HG02938 (cell line): ENCODE data around the gene NAA10.
"Not testable (repeated sequence)": the region's sequence is repeated elsewhere in the genome, so short reads cannot be mapped to it uniquely, and the experiment has no call there.

Experiments
- ATAC-seq: cut with Tn5 transposase; IDR thresholded peaks from one replicate; pipeline ENCODE4 v1.9.1; 2021; ENCODE audit warnings: mild to moderate bottlenecking, moderate library complexity; ENCODE audit not compliant: unreplicated experiment

The NAA10 gene

DNA sequence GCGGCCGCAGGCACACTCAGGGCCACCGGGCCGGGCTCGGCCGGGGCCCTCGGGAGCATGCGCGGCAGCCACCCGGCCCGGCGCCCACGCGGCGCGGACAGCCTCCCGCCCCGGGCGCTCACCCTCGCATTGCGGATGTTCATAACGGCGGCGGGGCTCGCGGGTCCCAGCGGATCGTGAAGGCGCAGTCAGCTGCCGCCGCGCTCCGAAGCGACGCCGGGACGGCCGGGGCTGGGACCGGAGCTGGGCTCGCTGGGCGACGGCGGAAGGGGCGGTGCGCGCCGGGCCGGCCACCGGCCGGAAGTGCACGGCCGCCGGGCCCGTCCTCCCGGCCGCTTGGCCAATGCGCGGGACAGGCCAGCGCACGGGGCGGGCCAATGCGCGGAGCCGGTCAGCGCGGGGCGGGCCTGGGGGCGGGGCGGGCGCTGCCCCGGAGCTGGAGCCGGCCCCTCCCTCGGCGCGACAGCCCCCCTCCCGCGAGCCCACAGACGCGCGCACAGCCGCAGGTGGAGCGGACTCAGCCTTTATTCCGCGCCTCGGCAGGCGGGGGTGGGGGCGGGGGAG is at the start of gene NAA10:
NAA10 (minus strand) TSS at position 276 of the 564 bp plus-strand sequence; CDS start at position 143, 133 bp downstream.
- peak; percentile 58 for ATAC-seq

DNA sequence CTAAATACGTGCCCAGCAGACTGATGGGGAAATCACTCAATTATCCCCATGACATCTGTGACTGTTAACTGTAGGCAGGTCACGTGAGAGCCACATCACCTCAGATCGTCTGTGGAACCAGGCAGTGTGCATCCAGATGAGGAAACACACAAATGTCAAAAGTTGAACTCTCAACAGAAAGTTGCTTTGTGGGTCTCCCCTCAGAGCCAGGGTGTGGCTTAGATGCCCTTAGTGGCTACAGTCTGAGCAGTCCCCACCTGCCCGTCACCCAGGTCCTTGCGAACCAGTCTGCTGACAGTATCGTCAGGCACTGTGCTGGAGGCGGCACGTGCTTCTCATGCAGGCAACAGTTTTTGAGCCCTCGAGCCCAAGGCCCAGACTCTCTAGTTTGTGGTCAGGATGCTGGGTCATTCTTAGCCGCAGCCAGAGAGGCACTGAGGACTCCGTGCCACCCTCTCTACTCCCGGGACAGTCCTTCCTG is 48.5 kb upstream of the NAA10 start:
- no peak for ATAC-seq

DNA sequence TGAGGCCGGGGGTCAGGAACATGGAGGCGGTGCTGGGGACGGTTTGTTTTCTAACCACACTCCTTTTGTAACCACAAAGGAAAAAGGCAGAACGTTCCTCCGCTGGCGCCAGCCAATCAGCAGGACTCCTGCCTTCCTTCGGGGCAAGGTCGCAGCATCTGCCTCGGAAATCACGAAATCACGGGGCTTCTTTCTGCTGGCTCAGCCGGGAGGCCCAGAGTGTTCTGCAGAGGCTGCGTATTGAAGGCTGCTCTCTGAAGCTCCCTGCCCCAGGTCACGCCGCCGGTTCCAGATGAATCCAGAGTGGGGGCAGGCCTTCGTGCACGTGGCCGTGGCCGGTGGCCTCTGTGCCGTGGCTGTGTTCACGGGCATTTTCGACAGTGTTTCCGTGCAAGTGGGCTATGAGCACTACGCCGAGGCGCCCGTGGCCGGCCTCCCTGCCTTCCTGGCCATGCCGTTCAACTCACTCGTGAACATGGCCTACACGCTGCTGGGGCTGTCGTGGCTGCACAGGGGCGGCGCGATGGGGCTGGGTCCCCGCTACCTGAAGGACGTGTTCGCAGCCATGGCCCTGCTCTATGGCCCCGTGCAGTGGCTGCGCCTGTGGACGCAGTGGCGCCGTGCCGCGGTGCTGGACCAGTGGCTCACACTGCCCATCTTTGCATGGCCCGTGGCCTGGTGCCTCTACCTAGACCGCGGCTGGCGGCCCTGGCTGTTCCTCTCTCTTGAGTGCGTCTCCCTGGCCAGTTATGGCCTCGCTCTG is 47.1 kb upstream of the NAA10 start:
- no peak for ATAC-seq

DNA sequence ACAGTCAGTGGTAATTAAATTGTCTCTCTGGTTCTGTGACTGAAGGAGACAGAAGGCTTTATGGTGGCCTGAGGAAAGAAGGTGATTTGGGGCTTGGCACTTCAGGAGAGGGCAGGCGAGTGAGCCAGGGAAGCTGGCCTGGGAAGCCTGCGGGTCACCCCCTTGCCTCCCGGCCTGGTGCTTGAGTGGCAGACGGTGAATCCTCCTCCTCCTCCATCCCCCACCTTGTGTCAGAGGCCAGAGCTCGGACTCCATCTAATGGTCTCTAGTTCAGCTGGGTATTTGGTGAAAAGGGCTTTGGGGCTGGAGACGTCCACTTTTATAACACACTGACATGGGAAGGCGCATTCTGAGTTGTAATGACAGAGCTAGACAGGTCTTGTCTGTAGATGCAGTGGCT is 46.4 kb upstream of the NAA10 start:
- ATAC-seq, result no peak

DNA sequence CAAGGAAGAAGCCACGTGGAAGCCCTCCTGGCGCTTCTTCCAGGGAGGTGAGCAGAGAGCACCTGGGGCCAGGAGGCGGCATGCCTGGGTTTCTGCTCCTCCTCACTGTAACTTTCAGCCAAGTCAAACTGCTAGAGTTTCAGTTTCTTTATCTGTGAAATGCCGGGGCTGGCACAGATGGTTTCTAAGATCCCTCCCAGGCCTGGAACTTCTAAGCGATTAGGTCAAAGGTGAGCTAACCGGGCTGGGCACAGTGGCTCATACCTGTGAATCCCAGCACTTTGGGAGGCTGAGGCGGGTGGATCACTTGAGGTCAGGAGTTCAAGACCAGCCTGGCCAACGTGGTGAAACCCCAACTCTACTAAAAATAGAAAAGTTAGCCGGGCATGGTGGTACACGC is 45.6 kb upstream of the NAA10 start:
- not testable (repeated sequence) for ATAC-seq

DNA sequence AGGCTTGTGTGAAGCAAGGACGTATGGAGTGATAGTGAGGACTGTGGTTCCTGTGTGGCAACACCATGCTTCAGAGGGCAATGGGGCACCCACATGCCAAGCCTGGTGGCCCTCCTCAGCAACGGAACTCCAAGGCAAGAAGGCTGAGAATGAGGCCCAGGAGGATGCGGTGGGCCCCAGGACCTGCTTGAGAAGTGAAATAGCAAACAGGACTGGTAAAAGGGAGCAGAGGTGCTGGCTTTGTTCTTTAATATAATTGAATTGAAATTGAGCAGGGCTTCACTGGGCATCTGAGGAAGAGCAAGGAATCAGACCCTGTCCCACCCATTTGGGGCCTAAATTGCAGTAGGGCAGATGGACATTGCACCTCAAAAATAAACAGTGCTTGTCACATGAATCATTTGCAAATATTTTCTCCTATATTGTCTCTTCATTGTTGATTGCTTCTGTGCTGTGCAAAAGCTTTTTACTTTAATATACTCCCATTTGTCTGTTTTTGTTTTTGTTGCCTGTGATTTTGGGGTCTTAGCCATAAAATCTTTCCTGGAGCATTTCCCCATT is 40.0 kb upstream of the NAA10 start:
- no peak for ATAC-seq

DNA sequence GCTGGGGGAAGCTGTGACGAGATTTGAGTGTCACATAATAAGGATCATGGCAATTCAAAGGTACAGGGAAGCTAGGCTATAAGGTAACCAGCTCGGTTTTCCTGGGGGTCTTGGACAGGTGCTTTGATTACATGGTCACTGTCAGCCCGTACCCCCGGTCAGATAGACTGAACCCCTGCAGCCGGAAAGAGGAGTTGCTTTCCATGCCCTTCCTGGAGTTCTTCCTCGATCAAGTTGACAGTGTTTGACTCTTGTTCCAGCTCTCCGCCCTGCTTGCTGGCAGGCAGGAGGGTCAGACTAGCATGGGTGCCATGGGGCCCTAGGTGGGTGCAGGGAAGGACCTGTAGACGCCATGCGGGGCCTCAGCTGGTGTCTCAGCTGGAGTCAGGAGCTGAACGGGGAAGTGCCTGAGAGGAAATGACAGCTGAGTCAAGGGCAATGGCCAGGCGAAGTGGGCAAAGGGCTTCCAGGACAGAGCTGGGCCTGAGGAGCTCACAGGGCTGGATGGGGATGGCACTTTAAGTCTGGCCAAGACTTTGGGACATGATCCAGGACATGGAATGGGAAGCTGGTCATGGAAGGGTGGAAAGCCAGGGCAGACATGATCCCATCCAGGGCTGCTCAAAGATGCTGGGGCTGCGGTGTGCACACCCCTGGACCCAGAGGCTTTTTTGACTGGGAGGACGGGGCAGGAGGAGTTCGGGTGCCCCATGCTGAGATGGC is 39.3 kb upstream of the NAA10 start:
- ATAC-seq, result no peak

DNA sequence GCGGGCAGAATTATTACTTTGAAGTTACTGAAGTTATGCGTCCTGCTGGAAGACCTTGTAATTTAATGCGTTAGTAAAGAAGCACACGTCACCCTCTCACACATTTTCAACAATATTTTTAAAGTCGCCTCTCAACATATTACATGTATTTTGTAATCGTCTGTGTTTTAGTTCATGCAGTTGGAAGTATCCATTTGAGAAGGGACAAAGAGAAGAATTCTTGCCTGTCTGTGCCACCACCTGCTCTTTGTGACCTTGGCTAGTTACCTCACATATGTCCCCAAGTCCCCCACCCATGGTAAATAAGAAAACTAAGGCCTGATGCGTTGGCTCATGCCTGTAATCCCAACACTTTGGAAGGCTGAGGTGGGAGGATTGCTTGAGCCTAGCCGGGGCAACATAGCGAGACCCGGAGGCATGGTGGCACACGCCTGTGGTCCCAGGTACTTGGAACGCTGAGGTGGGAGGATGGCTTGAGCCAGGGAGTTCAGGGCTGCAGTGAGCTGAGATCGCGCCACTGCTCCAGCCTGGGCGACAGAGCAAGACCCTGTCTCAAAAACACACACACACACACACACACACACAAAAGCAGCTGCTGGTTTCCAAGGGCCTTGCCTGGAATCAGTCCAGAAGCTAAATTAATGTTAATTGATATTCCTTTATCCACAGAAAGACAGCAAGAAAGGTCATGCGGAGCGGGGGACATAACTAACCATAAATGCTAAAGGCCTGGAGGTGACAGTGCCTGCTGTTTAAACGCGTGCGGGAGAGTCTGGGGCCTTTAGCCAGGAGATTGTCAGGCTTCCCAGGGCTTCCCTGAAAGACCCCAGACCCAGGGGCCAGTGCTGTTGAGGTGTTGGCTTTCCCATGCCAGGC is 38.5 kb upstream of the NAA10 start:
- no peak for ATAC-seq

DNA sequence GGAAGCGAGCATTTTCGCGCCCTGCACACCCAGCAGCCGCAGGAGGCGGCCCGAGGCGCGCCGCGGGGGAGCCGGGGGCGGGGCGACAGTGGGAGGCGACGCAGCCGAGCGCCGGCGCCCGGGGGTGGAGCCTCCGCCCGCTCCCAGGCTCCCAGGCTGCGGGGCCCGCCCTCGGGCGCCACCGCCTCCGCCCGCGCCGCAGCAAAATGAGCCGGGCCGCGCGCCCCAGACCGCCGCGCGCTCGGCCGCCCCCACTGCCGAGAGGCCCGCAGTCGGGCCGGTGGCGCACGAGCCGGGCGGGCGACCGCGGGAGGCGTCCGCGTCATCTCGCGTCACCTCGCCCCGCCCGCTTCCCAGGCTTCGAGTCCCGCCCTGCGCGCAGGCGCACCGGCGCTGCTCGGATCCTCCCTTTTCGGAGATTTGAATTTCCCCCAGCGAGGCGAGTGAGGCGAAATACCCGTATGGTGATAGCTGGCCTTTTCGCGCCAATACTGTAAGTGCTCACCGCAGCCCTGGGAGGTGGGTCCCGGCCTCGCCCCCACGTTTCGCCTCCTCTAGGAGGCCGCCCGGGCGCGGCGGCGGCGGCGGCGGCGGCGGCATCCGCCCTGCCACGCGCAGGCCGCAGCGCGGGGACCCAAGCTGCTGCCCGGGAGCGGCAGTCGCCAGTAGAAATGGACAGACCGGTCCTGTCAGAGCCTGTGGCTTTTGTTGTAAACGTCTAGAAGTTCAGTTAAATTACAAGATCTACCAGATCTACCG is 37.7 kb upstream of the NAA10 start, which contains the start of gene TMEM187:
TMEM187 (plus strand) TSS at position 387 of the 759 bp plus-strand sequence. CDS start 9,309 bp downstream, outside the sequence.
- peak; percentile 36 for ATAC-seq

DNA sequence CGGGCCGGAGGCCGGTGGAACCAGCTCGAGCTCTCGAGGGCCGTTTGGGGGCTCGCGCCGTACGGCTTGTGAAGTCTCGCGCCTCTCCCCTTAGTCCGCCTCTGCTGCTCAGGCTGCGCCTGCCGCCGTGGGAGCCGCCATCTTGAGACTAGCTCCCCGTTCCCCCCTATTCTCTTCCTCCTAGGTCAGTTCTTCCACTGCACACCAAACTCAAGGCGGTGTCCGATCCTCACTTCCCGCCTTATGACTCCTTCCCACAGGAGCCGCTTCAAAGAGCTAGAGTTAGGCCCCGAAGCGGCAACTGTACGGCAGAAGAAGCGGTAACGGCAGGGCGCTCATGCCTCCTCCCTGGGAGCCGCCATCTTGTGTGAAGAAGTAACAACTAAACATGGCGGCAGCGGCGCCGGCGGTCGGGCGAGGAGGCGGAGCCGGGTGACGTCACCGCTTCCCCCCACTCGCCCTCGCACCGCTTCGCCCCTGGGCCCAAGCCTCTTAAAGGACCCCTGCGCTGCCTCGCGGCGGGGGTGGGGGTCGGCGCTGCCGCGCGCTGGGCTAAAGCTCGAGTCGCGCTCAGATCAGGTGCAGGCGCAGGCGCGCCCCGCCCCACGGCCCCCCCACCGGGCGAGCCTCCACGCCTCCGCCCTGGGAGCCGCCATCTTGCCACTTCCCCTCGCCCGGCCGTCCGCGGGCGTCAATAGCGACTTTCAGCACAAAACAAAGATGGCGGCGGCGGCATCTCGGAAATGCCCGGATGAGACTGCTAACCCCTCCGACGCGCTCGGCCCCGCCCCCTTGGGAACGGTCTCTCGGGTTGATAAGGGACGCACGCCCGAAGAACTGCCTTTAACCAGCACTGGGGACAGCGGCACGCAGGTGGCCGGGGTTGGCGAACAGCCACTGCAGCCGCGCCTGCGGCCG is 36.9 kb upstream of the NAA10 start, which contains the start of gene HCFC1:
HCFC1 (minus strand) TSS at position 369 of the 918 bp plus-strand sequence. CDS start 978 bp downstream, outside the sequence.
- peak; percentile 43 for ATAC-seq

DNA sequence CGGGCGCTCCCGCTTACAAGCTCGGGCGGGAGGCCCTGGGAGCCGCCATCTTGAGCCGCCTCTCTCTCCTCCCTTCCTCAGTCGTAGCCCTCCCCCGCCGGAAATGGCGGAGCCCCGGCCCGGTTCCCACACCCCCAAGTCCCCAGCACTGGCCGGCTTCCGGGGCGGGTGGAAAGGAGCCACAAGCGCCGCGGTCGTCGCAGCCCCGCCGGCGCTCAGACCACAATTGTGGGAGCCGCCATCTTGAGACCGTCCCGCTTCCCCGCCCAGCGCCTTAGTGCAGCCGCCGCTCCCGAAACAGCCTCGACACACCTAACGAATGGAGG is 36.2 kb upstream of the NAA10 start:
- peak; percentile 26 for ATAC-seq

DNA sequence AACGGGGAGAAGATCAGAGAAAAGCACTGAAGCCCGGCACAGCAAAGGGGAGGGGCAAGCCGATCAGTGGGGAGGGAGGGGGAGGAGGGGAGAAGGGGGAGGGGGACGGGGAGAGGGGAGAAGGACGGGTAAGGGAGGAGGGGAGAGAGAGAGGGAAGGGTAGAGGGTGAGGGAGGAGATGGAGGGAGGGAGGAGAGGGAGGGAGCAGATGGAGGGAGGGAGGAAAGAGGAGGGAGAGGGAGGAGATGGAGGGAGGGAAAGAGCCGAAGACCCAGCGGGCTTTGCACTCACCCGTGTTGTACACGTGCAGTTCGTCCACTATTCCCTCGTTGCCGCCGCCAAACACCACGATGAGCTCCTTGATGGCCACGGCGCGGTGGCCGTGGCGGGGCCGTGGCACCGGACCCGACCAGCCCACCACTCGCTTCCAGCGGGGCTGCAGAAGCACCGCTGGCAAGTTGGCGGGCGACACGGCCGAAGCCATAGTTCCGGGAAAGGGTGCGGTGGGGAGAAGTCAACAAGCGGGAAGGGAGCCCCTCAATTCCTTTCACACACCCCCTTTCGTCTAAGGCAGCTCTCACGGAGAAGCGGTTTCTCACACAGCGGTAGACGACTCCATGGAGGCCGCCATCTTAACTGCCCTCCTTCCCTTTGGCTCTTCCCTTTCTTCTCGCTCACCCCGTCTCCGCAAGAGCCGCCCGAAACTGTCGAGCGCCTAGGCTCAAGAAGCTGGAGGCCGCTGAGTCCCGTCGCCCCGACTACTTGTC is 35.7 kb upstream of the NAA10 start:
- ATAC-seq, result peak; percentile 6

DNA sequence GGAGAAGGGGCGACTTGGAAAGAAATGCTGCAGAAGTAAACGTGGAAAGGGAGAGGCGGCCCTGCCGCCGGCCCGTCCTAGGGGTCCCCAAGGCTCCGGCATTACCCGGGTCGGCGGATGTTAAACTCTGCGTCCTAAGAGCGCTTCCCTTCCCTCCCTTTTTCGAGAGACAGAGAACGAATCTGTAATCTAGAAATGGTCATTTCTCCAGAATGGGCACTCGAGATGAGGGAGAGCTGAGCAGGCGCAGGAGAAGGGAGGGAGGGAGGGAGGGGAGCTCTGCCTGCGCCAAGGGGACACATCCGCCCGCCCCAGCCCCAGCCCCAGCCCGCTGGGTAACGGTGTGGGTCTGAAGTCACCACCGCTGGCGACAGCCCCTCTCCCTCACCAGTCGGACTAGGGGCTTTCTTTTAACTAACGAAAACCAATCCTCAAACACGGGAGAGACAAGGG is 35.1 kb upstream of the NAA10 start:
- ATAC-seq, result no peak

DNA sequence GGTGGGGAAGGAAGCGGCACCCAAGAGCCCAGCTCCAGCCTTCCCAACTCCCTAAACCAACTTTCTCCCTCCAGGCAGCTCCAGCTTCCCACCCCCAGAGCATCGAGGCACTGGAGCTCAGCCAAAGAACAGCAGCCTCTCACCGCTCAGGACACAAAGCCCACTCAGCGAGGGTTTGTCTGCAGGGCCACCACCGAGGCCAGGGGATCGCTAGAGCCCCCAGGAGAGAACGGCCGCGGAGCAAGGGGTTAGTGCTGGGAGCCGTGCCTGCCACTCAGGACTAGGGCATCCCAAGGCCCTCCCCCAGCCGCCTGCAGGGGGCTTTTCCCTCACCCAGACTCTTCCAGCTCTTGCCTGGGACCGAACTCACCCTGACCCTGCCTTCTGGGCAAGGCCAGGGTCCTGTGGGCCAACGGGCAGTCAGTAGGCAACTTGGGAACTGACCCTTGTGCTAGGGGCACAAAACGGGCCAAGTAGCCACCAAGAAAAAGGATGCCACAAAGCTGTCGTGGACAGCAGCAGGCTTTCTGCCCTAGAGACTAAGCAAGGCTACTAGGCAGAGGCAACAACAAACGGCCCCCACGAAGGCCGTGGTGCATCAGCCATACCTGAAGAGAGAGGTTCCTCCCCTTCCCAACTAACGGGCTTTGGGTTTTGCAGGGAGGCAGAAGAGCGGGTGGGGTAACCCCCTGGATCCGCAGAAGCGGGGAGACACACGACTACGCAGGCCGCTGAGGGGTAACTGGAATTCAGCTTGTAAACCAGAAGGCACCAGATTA is 34.5 kb upstream of the NAA10 start:
- ATAC-seq, result no peak

DNA sequence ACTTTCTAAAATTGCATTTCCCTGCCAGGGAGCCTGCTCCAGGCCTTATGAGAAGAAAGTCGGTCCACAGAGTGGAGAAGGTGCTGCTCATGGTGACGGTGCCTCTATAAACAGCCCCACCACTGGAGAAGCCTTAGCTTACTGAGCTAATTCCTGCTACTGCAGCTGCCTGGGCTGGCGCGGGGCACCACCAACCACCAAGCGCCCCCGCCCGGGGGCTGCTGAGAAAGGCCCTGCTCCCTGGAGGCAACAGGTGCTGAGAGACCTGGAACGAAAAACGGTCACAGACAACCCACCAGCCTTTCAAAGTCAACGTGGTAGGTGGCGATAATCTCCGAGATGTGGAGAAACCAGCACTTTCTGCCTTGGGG is 33.9 kb upstream of the NAA10 start:
- no peak for ATAC-seq

DNA sequence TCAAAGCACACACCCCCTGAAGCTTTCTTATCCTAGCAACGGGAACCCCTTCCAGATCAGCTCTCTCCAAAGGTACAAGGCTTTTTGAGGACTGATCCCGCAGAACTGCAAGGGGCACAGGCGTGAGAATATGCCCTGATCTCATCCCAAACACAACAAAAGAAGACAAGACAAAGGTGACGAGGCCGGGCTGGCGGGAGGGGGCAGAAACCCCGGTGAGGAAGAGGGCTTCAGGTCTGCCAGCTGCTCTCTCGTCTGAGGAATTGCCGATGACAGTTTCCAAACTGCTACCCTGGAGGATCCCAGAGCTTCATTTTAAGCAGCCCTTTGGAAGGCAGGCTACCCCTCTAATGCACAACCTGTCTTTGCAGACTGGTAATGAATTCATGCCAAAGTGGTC is 33.4 kb upstream of the NAA10 start:
- no peak for ATAC-seq
